H9 (cell line): ENCODE measurements around the gene TUBB2B. TPM values are rescaled to one million over a fixed set of nuclear protein-coding genes. Genes with fewer than 3 reads are reported as not detected.

Experiments used
- DNase-seq: peaks from one replicate; pipeline ENCODE4 v3.0.0-alpha.2; 2017
- H2AFZ ChIP-seq: one replicate; pipeline ENCODE4 v1.6.1; 2013; ENCODE audit warnings: mild to moderate bottlenecking, low read length, control low read depth, moderate library complexity
- H2AK5ac ChIP-seq: 2 replicates; pipeline ENCODE4 v1.6.1; 2013; ENCODE audit warnings: low read length, control low read depth, mixed read lengths; ENCODE audit not compliant: insufficient read length
- H2BK120ac ChIP-seq: one replicate; pipeline ENCODE4 v1.6.1; 2013; ENCODE audit warnings: low read depth, mild to moderate bottlenecking, low read length, control low read depth, inconsistent platforms; ENCODE audit not compliant: poor library complexity, severe bottlenecking
- H2BK12ac ChIP-seq: 2 replicates; pipeline ENCODE4 v1.6.1; 2013; ENCODE audit warnings: low read length, control low read depth, mixed read lengths, low read depth; ENCODE audit not compliant: insufficient read length
- H2BK15ac ChIP-seq: 2 replicates; pipeline ENCODE4 v1.6.1; 2013; ENCODE audit warnings: low read depth, low read length, control low read depth
- H2BK20ac ChIP-seq: one replicate; pipeline ENCODE4 v1.6.1; 2013; ENCODE audit warnings: low read depth, mild to moderate bottlenecking, low read length, control low read depth, inconsistent platforms; ENCODE audit not compliant: poor library complexity, severe bottlenecking
- H2BK5ac ChIP-seq: 2 replicates; pipeline ENCODE4 v1.6.1; 2013; ENCODE audit warnings: low read length, control low read depth, mixed read lengths; ENCODE audit not compliant: insufficient read length
- H3K14ac ChIP-seq: 2 replicates; pipeline ENCODE4 v1.6.1; 2013; ENCODE audit warnings: low read length, control low read depth; ENCODE audit not compliant: insufficient read depth
- H3K18ac ChIP-seq: 2 replicates; pipeline ENCODE4 v1.6.1; 2013; ENCODE audit warnings: low read depth, mild to moderate bottlenecking, mixed read lengths, low read length, control low read depth; ENCODE audit not compliant: insufficient read length
- H3K23ac ChIP-seq: 2 replicates; pipeline ENCODE4 v1.6.1; 2013; ENCODE audit warnings: low read length, control low read depth, mixed read lengths, low read depth; ENCODE audit not compliant: insufficient read length
- H3K23me2 ChIP-seq: 2 replicates; pipeline ENCODE4 v1.6.1; 2013; ENCODE audit warnings: low read depth, mild to moderate bottlenecking, mixed read lengths, low read length, control low read depth; ENCODE audit not compliant: insufficient read length, poor library complexity, severe bottlenecking
- H3K27ac ChIP-seq: 2 replicates; pipeline ENCODE4 v1.5.1; 2013; ENCODE audit warnings: low read length, control low read depth, mixed read lengths, low read depth; ENCODE audit not compliant: insufficient read length
- H3K27me3 ChIP-seq: 2 replicates; pipeline ENCODE4 v1.6.1; 2013; ENCODE audit warnings: low read length, control low read depth, inconsistent platforms; ENCODE audit not compliant: insufficient read depth
- H3K4ac ChIP-seq: 2 replicates; pipeline ENCODE4 v1.6.1; 2013; ENCODE audit warnings: low read depth, mild to moderate bottlenecking, control low read depth, inconsistent platforms, low read length, moderate library complexity
- H3K4me1 ChIP-seq: 2 replicates; pipeline ENCODE4 v1.6.1; 2013; ENCODE audit warnings: low read length, control low read depth, inconsistent platforms; ENCODE audit not compliant: insufficient read depth
- H3K4me2 ChIP-seq: 2 replicates; pipeline ENCODE4 v1.6.1; 2013; ENCODE audit warnings: low read length, control low read depth, mixed read lengths; ENCODE audit not compliant: insufficient read length, insufficient read depth
- H3K56ac ChIP-seq: 2 replicates; pipeline ENCODE4 v1.6.1; 2013; ENCODE audit warnings: low read depth, mild to moderate bottlenecking, mixed read lengths, low read length, control low read depth; ENCODE audit not compliant: insufficient read length
- H3K79me1 ChIP-seq: 2 replicates; pipeline ENCODE4 v1.6.1; 2013; ENCODE audit warnings: low read depth, mild to moderate bottlenecking, moderate library complexity, low read length, control low read depth, inconsistent platforms; ENCODE audit not compliant: insufficient read depth, poor library complexity, severe bottlenecking
- H3K79me2 ChIP-seq: 2 replicates; pipeline ENCODE4 v1.6.1; 2013; ENCODE audit warnings: low read length, control low read depth, inconsistent platforms; ENCODE audit not compliant: insufficient read depth
- H3K9ac ChIP-seq: 2 replicates; pipeline ENCODE4 v1.6.1; 2013; ENCODE audit warnings: low read length, control low read depth, mixed read lengths; ENCODE audit not compliant: insufficient read length; ENCODE audit errors: extremely low read depth
- H3K9me3 ChIP-seq: one replicate; pipeline ENCODE4 v1.6.1; 2013; ENCODE audit warnings: low read depth, low read length, inconsistent platforms; ENCODE audit not compliant: control insufficient read depth
- H3T11ph ChIP-seq: one replicate; pipeline ENCODE4 v1.6.1; 2013; ENCODE audit warnings: mild to moderate bottlenecking, low read length, control low read depth, inconsistent platforms
- H4K20me1 ChIP-seq: one replicate; pipeline ENCODE4 v1.6.1; 2013; ENCODE audit not compliant: control insufficient read depth, insufficient read length, insufficient read depth
- H4K5ac ChIP-seq: 2 replicates; pipeline ENCODE4 v1.6.1; 2013; ENCODE audit warnings: low read depth, mild to moderate bottlenecking, mixed read lengths, low read length, control low read depth; ENCODE audit not compliant: insufficient read length
- H4K8ac ChIP-seq: replicated peaks from 2 replicates; pipeline ENCODE4 v1.6.1; 2013; ENCODE audit warnings: low read length, control low read depth, mixed read lengths, low read depth; ENCODE audit not compliant: insufficient read length
- H4K91ac ChIP-seq: 2 replicates; pipeline ENCODE4 v1.6.1; 2013; ENCODE audit warnings: low read depth, mild to moderate bottlenecking, moderate library complexity, mixed read lengths, low read length, control low read depth; ENCODE audit not compliant: insufficient read length
- H3K27ac Mint-ChIP-seq, 3 experiments: 2 replicates in 2 of 3; 3 replicates in 1 of 3; pipeline ENCODE4 v1.8.0; 2020 to 2021; ENCODE audit warnings: mixed read lengths in 3 of 3, mild to moderate bottlenecking in 1 of 3, moderate library complexity in 1 of 3
- H3K27me3 Mint-ChIP-seq: 2 replicates; pipeline ENCODE4 v1.8.0; 2021; ENCODE audit warnings: low read depth, mild to moderate bottlenecking, moderate library complexity, mixed read lengths
- H3K36me3 Mint-ChIP-seq, 3 experiments: 2 replicates in 2 of 3; 3 replicates in 1 of 3; pipeline ENCODE4 v1.8.0; 2020 to 2021; ENCODE audit warnings: low read depth in 3 of 3, mixed read lengths in 3 of 3; ENCODE audit not compliant: insufficient read depth in 1 of 3
- H3K4me1 Mint-ChIP-seq, 2 experiments: 2 replicates each; pipeline ENCODE4 v1.8.0; 2020; ENCODE audit warnings: mixed read lengths in 2 of 2
- H3K4me3 Mint-ChIP-seq, 2 experiments: 2 replicates in 1 of 2; 3 replicates in 1 of 2; pipeline ENCODE4 v1.8.0; 2020 to 2021; ENCODE audit warnings: mild to moderate bottlenecking in 2 of 2, mixed read lengths in 2 of 2, moderate library complexity in 1 of 2
- H3K9me3 Mint-ChIP-seq, 2 experiments: 2 replicates in 1 of 2; 3 replicates in 1 of 2; pipeline ENCODE4 v1.8.0; 2020; ENCODE audit warnings: mild to moderate bottlenecking in 2 of 2, mixed read lengths in 2 of 2, moderate library complexity in 1 of 2
- WGBS: extraction: QIAGEN DNeasy Blood & Tissue Kit; methylation state at CpG from one replicate; pipeline ENCODE4 v1.1.7; 2013; ENCODE audit warnings: missing lambda C conversion rate, low lambda C conversion rate, mixed read lengths; ENCODE audit not compliant: insufficient read length; ENCODE audit errors: extremely low coverage; 5-methylcytosine and 5-hydroxymethylcytosine counted together
- total RNA-seq: library from RNA; stranded (reverse); gene quantifications from 2 replicates; pipeline ENCODE4 v1.2.1, GENCODE V29; 2021
- TF ChIP-seq, protein P1 (sequence below): fragments of 200-600 bp; sonication (generic); conservative IDR thresholded peaks from 3 replicates; pipeline ENCODE4 v1.8.0; 2021; ENCODE audit warnings: antibody characterized with exemption, mild to moderate bottlenecking

Gene TUBB2B
- total RNA-seq, 1 experiment from 2014 or later: 320 TPM

DNA sequence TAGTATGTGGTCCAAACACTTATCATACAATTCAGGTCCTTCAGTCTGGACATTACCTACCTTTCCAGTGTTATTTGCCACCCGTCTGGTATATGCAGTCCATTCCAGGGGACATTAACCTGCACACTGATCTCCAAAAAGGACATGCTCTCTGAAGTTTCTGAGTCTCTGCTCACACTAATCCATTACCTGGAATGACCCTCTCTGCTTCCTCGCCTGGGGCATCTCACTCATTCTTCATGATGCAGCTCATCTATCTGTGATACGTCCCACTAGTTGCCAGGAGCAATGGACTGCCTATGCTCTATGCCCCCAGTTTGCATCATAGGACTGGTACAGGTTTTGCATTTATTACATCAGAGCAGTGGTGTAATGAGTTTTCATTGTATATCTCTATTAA, 5.9 kb upstream of the TUBB2B start:
- H3K9me3 ChIP-seq: no peaks in the 10 kb centered on the region
- peaks cover 30% of the 10 kb centered on the region for H3K23me2 ChIP-seq
- no peak overlapping the region for H3K23ac ChIP-seq
- no peak overlapping the region for H3K27ac ChIP-seq
- H2BK15ac ChIP-seq: no peak overlapping the region
- H3K18ac ChIP-seq: no peak overlapping the region
- no peak overlapping the region for H2BK20ac ChIP-seq
- no peak overlapping the region for H2AFZ ChIP-seq
- H3K4me2 ChIP-seq: no peak overlapping the region
- DNase-seq: no peak
- no peak overlapping the region for H3K56ac ChIP-seq
- no peak overlapping the region for H3K14ac ChIP-seq
- peaks cover 0 to 2% of the 10 kb centered on the region in 2 experiments; a peak in 1 of 5 replicates for H3K9me3 Mint-ChIP-seq
- no peak overlapping the region for H3K9ac ChIP-seq
- no peak overlapping the region for H3T11ph ChIP-seq
- no peak overlapping the region for H2AK5ac ChIP-seq
- H3K27me3 Mint-ChIP-seq: peaks cover 43% of the 10 kb centered on the region
- no peak overlapping the region for H2BK5ac ChIP-seq
- no peak overlapping the region for H2BK120ac ChIP-seq
- no peaks in the 10 kb centered on the region for H4K20me1 ChIP-seq
- TF ChIP-seq, protein P1, sequence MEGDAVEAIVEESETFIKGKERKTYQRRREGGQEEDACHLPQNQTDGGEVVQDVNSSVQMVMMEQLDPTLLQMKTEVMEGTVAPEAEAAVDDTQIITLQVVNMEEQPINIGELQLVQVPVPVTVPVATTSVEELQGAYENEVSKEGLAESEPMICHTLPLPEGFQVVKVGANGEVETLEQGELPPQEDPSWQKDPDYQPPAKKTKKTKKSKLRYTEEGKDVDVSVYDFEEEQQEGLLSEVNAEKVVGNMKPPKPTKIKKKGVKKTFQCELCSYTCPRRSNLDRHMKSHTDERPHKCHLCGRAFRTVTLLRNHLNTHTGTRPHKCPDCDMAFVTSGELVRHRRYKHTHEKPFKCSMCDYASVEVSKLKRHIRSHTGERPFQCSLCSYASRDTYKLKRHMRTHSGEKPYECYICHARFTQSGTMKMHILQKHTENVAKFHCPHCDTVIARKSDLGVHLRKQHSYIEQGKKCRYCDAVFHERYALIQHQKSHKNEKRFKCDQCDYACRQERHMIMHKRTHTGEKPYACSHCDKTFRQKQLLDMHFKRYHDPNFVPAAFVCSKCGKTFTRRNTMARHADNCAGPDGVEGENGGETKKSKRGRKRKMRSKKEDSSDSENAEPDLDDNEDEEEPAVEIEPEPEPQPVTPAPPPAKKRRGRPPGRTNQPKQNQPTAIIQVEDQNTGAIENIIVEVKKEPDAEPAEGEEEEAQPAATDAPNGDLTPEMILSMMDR: no peak
- peak overlapping the region in 1 of 2 experiments; percentile 92; a peak in 2 of 5 replicates for H3K4me3 Mint-ChIP-seq
- H3K36me3 Mint-ChIP-seq: no peaks in the 10 kb centered on the region; a peak in 1 of 7 replicates
- no peak overlapping the region for H3K27ac Mint-ChIP-seq
- peaks cover 11% of the 10 kb centered on the region; the same call in 1 of the 2 replicates for H3K4me1 ChIP-seq
- no peaks in the 10 kb centered on the region for H3K79me1 ChIP-seq
- H3K4ac ChIP-seq: no peak overlapping the region
- peaks cover 48 to 49% of the 10 kb centered on the region in 2 experiments for H3K4me1 Mint-ChIP-seq
- no peaks in the 10 kb centered on the region for H3K79me2 ChIP-seq
- H3K27me3 ChIP-seq: no peaks in the 10 kb centered on the region; the same call in 1 of the 2 replicates
- WGBS: no CpG with 5 or more reads among the region's 3 CpGs
- no peak overlapping the region for H4K91ac ChIP-seq
- H4K5ac ChIP-seq: no peak overlapping the region
- H2BK12ac ChIP-seq: no peak overlapping the region
- H4K8ac ChIP-seq: no peak overlapping the region
